Thyroid gland (tissue), 4 donors: Measurements from ENCODE around the gene COL7A1.

Experiments used
- CTCF ChIP-seq, 6 experiments: fragments of 200-600 bp in 3 of 6; fragments of 450-650 bp in 3 of 6; sonication (generic) in 3 of 6; IDR thresholded peaks; one replicate each; pipeline ENCODE4 v1.5.1; 2016 to 2019; ENCODE audit warnings: antibody characterized with exemption in 6 of 6, mild to moderate bottlenecking in 2 of 6, inconsistent platforms in 1 of 6, moderate library complexity in 1 of 6
- POLR2A ChIP-seq, 2 donors: fragments of 450-650 bp; IDR thresholded peaks; one replicate each; pipeline ENCODE4 v1.6.1; 2017; ENCODE audit warnings: antibody characterized with exemption in 2 of 2, mild to moderate bottlenecking in 2 of 2, moderate library complexity in 1 of 2

GRCh38 chr3:48518638-48519276, 76.4 kb downstream of the COL7A1 start:
- TF ChIP-seq CTCF (IDR thresholded peaks at IDR 0.05) (no peak), POLR2A (IDR thresholded peaks at IDR 0.05) (no peak)
